ENCODE results near the gene ATXN7L2.

Gene ATXN7L2

GRCh38 chr1:109479311-109479710, 4.4 kb upstream of the ATXN7L2 start:
- H3K36me3 ChIP-seq (ENCODE audit: control insufficient read depth in 1 of 2, insufficient read depth in 2 of 2, low read depth in 1 of 2, low read length in 2 of 2), result peaks cover 0 to 50% of the 10 kb centered on the region in 2 experiments
- no peak for DNase-seq
- H3K23ac ChIP-seq (ENCODE audit: low read length in 2 of 2), result no peak overlapping the region
- WGBS, result 62% methylated on average over 5 of the region's 5 CpGs
- no peak overlapping the region for H2AFZ ChIP-seq (ENCODE audit: low read depth, low read length)
- peaks cover 0 to 83% of the 10 kb centered on the region in 2 experiments for H3K27me3 ChIP-seq (ENCODE audit: control insufficient read depth in 1 of 2, insufficient read depth in 1 of 2, low read length in 2 of 2)
- H3K4me3 ChIP-seq (ENCODE audit: insufficient read depth in 1 of 2, low read depth in 1 of 2, low read length in 2 of 2), result no peak overlapping the region
- H2BK12ac ChIP-seq (ENCODE audit: low read length in 2 of 2), result no peak overlapping the region
- no peak overlapping the region for H2BK120ac ChIP-seq (ENCODE audit: low read depth, low read length)
- no peak overlapping the region for H2BK5ac ChIP-seq (ENCODE audit: low read depth, low read length, poor library complexity, severe bottlenecking)
- H4K91ac ChIP-seq (ENCODE audit: low read length), result no peak overlapping the region
- H3K4me2 ChIP-seq (ENCODE audit: low read length, poor library complexity, severe bottlenecking), result no peak overlapping the region
- H4K8ac ChIP-seq (ENCODE audit: low read length), result no peak overlapping the region
- H3K18ac ChIP-seq (ENCODE audit: low read depth in 1 of 2, low read length in 2 of 2), result no peak overlapping the region
- no peak overlapping the region for H3K27ac ChIP-seq (ENCODE audit: low read length, poor library complexity, severe bottlenecking)
- H3K14ac ChIP-seq (ENCODE audit: low read length in 2 of 2), result no peak overlapping the region
- H3K9ac ChIP-seq (ENCODE audit: low read length), result no peak overlapping the region
- H3K79me1 ChIP-seq (replicated peaks; ENCODE audit: low read length, poor library complexity, severe bottlenecking), result peaks cover 2% of the 10 kb centered on the region
- H3K4me1 ChIP-seq (ENCODE audit: control insufficient read depth, insufficient read depth, low read depth, low read length), result peaks cover 9% of the 10 kb centered on the region
- no peak overlapping the region for H3K4ac ChIP-seq (ENCODE audit: low read depth in 1 of 2, low read length in 2 of 2)
- H3K9me3 ChIP-seq (ENCODE audit: control insufficient read depth, low read length), result no peaks in the 10 kb centered on the region
- H2BK15ac ChIP-seq (ENCODE audit: low read depth, poor library complexity, severe bottlenecking), result no peak overlapping the region
- H2AK5ac ChIP-seq (ENCODE audit: low read length, severe bottlenecking), result no peak overlapping the region

DNA sequence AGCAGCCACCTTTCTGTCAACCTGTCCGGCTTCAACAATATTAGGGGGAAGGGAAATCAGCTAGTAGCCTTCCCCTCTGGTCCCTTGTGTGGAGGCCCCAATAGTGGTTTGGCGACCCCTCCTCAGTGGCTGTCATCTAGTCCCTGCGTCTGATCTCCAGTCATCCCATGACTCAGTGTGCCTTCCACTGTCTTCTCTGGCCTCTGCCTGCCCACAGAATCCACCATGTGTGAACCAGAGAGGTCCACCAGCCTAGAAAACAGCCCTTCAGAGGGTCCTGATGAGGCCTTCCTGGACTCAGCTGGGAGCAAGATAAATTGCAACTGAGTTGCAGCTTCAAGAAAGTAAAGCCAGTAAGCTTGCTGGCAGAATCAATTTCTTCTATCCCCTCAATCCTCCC, 3.8 kb upstream of the ATXN7L2 start:
- Histone ChIP-seq H4K91ac (ENCODE audit: low read length) (no peak overlapping the region), H3K4me2 (ENCODE audit: low read length, poor library complexity, severe bottlenecking) (no peak overlapping the region), H2BK120ac (ENCODE audit: low read depth, low read length) (no peak overlapping the region), H3K27ac (ENCODE audit: low read length, poor library complexity, severe bottlenecking) (no peak overlapping the region), H2AFZ (ENCODE audit: low read depth, low read length) (no peak overlapping the region), H3K4me3 (ENCODE audit: insufficient read depth in 1 of 2, low read depth in 1 of 2, low read length in 2 of 2) (no peak overlapping the region), H2AK5ac (ENCODE audit: low read length, severe bottlenecking) (no peak overlapping the region), H4K8ac (ENCODE audit: low read length) (no peak overlapping the region), H3K23ac (ENCODE audit: low read length in 2 of 2) (no peak overlapping the region), H3K9me3 (ENCODE audit: control insufficient read depth, low read length) (no peaks in the 10 kb centered on the region), H2BK12ac (ENCODE audit: low read length in 2 of 2) (no peak overlapping the region), H3K4ac (ENCODE audit: low read depth in 1 of 2, low read length in 2 of 2) (no peak overlapping the region), H3K18ac (ENCODE audit: low read depth in 1 of 2, low read length in 2 of 2) (no peak overlapping the region), H3K9ac (ENCODE audit: low read length) (no peak overlapping the region), H3K4me1 (ENCODE audit: control insufficient read depth, insufficient read depth, low read depth, low read length) (peaks cover 15% of the 10 kb centered on the region), H2BK15ac (ENCODE audit: low read depth, poor library complexity, severe bottlenecking) (no peak overlapping the region), H3K36me3 (ENCODE audit: control insufficient read depth in 1 of 2, insufficient read depth in 2 of 2, low read depth in 1 of 2, low read length in 2 of 2) (peaks cover 0 to 46% of the 10 kb centered on the region in 2 experiments), H3K79me1 (replicated peaks; ENCODE audit: low read length, poor library complexity, severe bottlenecking) (peaks cover 6% of the 10 kb centered on the region), H3K27me3 (ENCODE audit: control insufficient read depth in 1 of 2, insufficient read depth in 1 of 2, low read length in 2 of 2) (peaks cover 0 to 78% of the 10 kb centered on the region in 2 experiments), H3K14ac (ENCODE audit: low read length in 2 of 2) (no peak overlapping the region), H2BK5ac (ENCODE audit: low read depth, low read length, poor library complexity, severe bottlenecking) (no peak overlapping the region)
- WGBS, result 76% methylated on average over 3 of the region's 3 CpGs
- DNase-seq, result no peak

DNA sequence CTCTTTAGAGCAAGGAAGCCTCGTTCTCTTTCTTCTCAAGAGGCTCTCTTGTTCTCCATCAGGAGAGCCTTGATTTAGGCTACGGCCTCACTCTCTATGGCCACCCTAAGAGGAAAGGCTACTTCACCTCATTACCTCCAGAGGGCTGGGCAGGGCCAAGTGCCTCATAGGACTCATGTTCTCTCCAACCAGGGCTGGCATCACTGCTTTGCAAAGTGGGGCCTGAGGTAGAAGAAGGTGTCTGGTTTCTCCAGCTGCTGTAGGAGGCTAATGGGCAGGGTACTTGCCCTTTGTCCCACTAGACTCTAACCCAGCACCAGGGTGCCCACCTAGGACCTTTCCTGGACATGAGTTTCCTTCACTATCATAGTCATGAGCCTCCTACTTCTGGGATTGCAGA, 2.1 kb upstream of the ATXN7L2 start:
- Histone ChIP-seq H2BK15ac (ENCODE audit: low read depth, poor library complexity, severe bottlenecking) (no peak overlapping the region), H2BK12ac (ENCODE audit: low read length in 2 of 2) (no peak overlapping the region), H3K4me3 (ENCODE audit: insufficient read depth in 1 of 2, low read depth in 1 of 2, low read length in 2 of 2) (no peak overlapping the region), H3K27ac (ENCODE audit: low read length, poor library complexity, severe bottlenecking) (no peak overlapping the region), H2AK5ac (ENCODE audit: low read length, severe bottlenecking) (no peak overlapping the region), H3K36me3 (ENCODE audit: control insufficient read depth in 1 of 2, insufficient read depth in 2 of 2, low read depth in 1 of 2, low read length in 2 of 2) (peaks cover 7 to 44% of the 10 kb centered on the region in 2 experiments), H3K18ac (ENCODE audit: low read depth in 1 of 2, low read length in 2 of 2) (no peak overlapping the region), H4K8ac (ENCODE audit: low read length) (no peak overlapping the region), H3K79me1 (replicated peaks; ENCODE audit: low read length, poor library complexity, severe bottlenecking) (peaks cover 15% of the 10 kb centered on the region), H2BK5ac (ENCODE audit: low read depth, low read length, poor library complexity, severe bottlenecking) (no peak overlapping the region), H3K23ac (ENCODE audit: low read length in 2 of 2) (no peak overlapping the region), H2BK120ac (ENCODE audit: low read depth, low read length) (no peak overlapping the region), H2AFZ (ENCODE audit: low read depth, low read length) (no peak overlapping the region), H3K14ac (ENCODE audit: low read length in 2 of 2) (no peak overlapping the region), H3K4me2 (ENCODE audit: low read length, poor library complexity, severe bottlenecking) (no peak overlapping the region), H3K9ac (ENCODE audit: low read length) (no peak overlapping the region), H3K27me3 (ENCODE audit: control insufficient read depth in 1 of 2, insufficient read depth in 1 of 2, low read length in 2 of 2) (peaks cover 0 to 61% of the 10 kb centered on the region in 2 experiments), H3K9me3 (ENCODE audit: control insufficient read depth, low read length) (no peaks in the 10 kb centered on the region), H3K4me1 (ENCODE audit: control insufficient read depth, insufficient read depth, low read depth, low read length) (peaks cover 16% of the 10 kb centered on the region), H4K91ac (ENCODE audit: low read length) (no peak overlapping the region), H3K4ac (ENCODE audit: low read depth in 1 of 2, low read length in 2 of 2) (no peak overlapping the region)
- DNase-seq, result no peak
- WGBS, result 68% methylated on average over 2 of the region's 2 CpGs

- Histone ChIP-seq H3K4me2 (ENCODE audit: low read length, poor library complexity, severe bottlenecking) (no peak overlapping the region), H2BK12ac (ENCODE audit: low read length in 2 of 2) (no peak overlapping the region), H3K4me1 (ENCODE audit: control insufficient read depth, insufficient read depth, low read depth, low read length) (peaks cover 16% of the 10 kb centered on the region), H2BK5ac (ENCODE audit: low read depth, low read length, poor library complexity, severe bottlenecking) (no peak overlapping the region), H4K8ac (ENCODE audit: low read length) (no peak overlapping the region), H3K36me3 (ENCODE audit: control insufficient read depth in 1 of 2, insufficient read depth in 2 of 2, low read depth in 1 of 2, low read length in 2 of 2) (peaks cover 9 to 42% of the 10 kb centered on the region in 2 experiments), H3K9ac (ENCODE audit: low read length) (no peak overlapping the region), H3K79me1 (replicated peaks; ENCODE audit: low read length, poor library complexity, severe bottlenecking) (peaks cover 15% of the 10 kb centered on the region), H2BK120ac (ENCODE audit: low read depth, low read length) (no peak overlapping the region), H4K91ac (ENCODE audit: low read length) (no peak overlapping the region), H3K18ac (ENCODE audit: low read depth in 1 of 2, low read length in 2 of 2) (no peak overlapping the region), H2AFZ (ENCODE audit: low read depth, low read length) (no peak overlapping the region), H3K27ac (ENCODE audit: low read length, poor library complexity, severe bottlenecking) (no peak overlapping the region), H3K27me3 (ENCODE audit: control insufficient read depth in 1 of 2, insufficient read depth in 1 of 2, low read length in 2 of 2) (peaks cover 0 to 55% of the 10 kb centered on the region in 2 experiments), H3K4ac (ENCODE audit: low read depth in 1 of 2, low read length in 2 of 2) (no peak overlapping the region), H3K9me3 (ENCODE audit: control insufficient read depth, low read length) (no peaks in the 10 kb centered on the region), H3K4me3 (ENCODE audit: insufficient read depth in 1 of 2, low read depth in 1 of 2, low read length in 2 of 2) (no peak overlapping the region), H3K14ac (ENCODE audit: low read length in 2 of 2) (no peak overlapping the region), H3K23ac (ENCODE audit: low read length in 2 of 2) (no peak overlapping the region), H2BK15ac (ENCODE audit: low read depth, poor library complexity, severe bottlenecking) (no peak overlapping the region), H2AK5ac (ENCODE audit: low read length, severe bottlenecking) (no peak overlapping the region)
- no peak for DNase-seq
These were observed 1.5 kb upstream of the ATXN7L2 start for GRCh38 chr1:109482242-109482641.

Data from mesenchymal stem cell (in vitro differentiated cells and primary cell).